Left colon (tissue), 2 donors: ENCODE data around the gene MRTFA. TPM values are rescaled to one million over a fixed set of nuclear protein-coding genes. Genes with fewer than 3 reads are reported as not detected.

Source experiments
- ATAC-seq: fragments of 200-7000 bp; cut with Tn5 transposase; one replicate; pipeline ENCODE4 v1.9.1; 2020; ENCODE audit warnings: mild to moderate bottlenecking, moderate library complexity
- DNase-seq, 2 donors: peaks; one replicate each; pipeline ENCODE4 v3.0.0-alpha.2; 2020
- intact Hi-C, 2 donors: fragments of 100-400 bp; cut with DNase I in 1 of 2; cut with micrococcal nuclease in 1 of 2; formaldehyde crosslinking; loops; one replicate each; pipeline versions ENCODE4 v1.11.2 to v1.14.0; 2022; cut with DNase I, micrococcal nuclease
- total RNA-seq, 2 donors: library from RNA; stranded (reverse); fragmentation: NEBNext Ultra II Directional; extraction: Animal tissue kit (Norgen Biotek cat#: 25700); gene quantifications; one replicate each; pipeline ENCODE4 v1.2.1, GENCODE V29; 2021
- donor health status: DM: no; HTN: no; CAD: no.
- donor health status: DM: yes; HTN: yes; CAD: no.

Gene MRTFA
- total RNA-seq, 2 donors from 2014 or later: 42.1 to 44.4 TPM

DNA sequence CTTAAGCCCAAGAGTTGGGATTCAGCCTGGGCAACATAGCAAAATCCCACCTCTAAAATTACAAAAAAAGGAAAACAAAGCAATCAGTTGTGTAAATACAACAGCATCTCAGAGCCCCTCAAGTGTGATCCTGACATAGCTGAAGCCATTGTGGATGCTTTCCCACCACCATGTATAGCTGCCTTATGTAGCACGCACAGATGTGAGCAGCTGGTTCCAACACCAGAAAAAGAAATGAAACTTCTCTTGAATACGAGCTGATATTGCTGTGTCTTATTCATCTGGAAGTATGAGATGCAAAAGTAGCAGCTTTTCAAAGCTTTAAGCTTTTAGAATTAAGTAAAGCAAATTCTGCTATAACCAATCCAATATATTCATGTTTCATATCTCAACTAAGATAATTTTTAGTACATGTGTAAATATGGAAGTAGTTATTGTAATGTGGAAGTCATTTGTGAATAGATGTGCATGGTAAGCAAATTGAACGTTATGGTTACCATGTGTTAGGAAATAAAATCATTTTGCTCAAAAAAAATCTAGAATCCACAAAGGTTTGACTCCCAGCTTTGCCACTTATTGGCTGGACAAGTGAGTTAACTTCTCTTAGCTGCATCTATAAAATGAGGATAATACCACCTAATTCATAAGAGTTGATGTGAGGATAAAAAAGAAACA, 203.0 kb downstream of the MRTFA start:
- ATAC-seq (no peak), DNase-seq (no peak)
- intact Hi-C loops: loop anchor here in 1 of 2 donors (10.0 kb wide), 1 partner anchor 51 kb away; no protein-coding TSS in a partner anchor

DNA sequence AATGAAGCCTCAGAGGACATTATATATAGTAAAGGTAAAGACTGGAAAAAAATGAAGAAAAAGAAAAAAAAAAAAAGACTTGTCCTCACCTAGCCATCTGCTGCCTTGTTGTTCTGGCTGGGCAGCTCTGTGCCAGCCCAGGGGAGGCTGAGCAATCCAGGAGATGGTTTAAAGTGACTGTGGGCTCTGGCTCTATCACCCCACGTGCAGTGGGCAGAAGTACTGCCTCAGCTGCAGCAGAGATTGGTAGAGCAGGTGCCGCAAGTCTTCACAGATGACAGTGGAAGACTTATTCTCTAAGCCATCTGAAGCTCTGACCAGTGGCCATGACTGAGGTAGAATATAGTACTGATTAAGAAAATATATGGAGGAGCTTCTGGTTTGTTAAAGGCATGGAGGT, 203.9 kb downstream of the MRTFA start:
- ATAC-seq (no peak), DNase-seq (no peak)
- intact Hi-C loops: loop anchor here in 1 of 2 donors (10.0 kb wide), 1 partner anchor 52 kb away; no protein-coding TSS in a partner anchor

DNA sequence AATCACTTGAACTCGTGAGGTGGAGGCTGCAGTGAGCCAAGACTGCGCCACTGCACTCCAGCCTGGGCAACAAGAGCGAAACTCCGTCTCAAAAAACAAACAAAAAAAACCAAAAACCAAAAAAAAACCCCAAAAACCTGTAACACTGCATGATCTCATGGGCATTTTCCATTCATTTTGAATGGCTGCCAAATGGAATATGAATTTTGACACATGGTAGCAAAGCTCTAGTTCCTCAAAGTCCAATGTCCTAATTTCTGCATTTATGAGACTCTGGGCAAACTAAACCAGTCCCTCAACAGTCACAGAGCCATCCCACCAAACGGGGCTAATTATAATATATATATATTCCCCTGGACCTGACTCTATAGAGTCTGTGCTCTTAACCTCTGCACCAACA, 204.4 kb downstream of the MRTFA start:
- intact Hi-C loops: loop anchor here in 1 of 2 donors (10.0 kb wide), 1 partner anchor 53 kb away; no protein-coding TSS in a partner anchor
- ATAC-seq: peak; percentile 33
- DNase-seq: no peak

DNA sequence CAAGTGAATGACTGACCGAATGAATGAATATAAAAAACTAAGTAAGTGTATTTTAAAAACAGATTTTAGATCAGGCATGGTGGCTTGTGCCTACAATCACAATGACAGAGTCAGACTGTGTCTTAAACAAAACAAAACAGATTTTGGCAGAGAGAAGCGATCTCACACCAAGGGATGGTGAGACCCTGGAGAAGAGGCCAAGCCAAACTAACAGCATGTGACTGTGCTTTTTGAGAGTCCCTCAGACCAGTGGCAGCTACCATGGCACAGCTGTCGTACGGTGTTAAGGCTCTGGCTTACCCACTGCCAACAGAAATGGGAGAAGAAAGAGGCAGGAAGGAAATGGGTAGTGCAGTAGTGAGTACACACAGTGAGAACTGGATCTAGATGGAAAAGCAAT, 205.5 kb downstream of the MRTFA start:
- no peak for ATAC-seq
- intact Hi-C loops: loop anchor here in 1 of 2 donors (10.0 kb wide), 1 partner anchor 54 kb away; no protein-coding TSS in a partner anchor
- no peak for DNase-seq

GRCh38 chr22:40429481-40429880, 207.0 kb downstream of the MRTFA start:
- intact Hi-C loops: no loop called here
- no peak for DNase-seq
- ATAC-seq: no peak

DNA sequence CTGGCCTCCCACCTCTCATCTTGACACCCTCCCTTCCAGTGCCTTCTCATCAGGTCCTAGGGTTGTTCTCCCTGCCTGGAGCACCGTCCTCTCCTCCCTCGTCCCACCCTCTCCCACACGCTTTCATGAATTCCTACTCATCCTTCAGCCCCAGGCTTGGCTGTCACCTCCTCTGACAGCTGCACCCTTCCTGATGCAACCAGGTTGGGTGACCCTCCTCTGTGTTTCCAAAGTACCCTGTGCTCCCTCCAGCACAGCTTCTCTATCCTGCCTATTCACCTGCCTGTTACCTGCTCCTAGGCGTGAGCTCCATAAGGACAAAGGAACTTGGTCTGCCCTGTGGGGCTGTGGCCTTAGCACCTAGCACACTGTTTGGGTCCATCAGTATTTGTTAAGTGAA, 207.7 kb downstream of the MRTFA start:
- ATAC-seq (no peak), DNase-seq (no peak)
- intact Hi-C loops: no loop called here

- ATAC-seq (peak; percentile 15), DNase-seq (no peak)
- intact Hi-C loops: no loop called here
These were observed 209.8 kb downstream of the MRTFA start for GRCh38 chr22:40426594-40427333.

DNA sequence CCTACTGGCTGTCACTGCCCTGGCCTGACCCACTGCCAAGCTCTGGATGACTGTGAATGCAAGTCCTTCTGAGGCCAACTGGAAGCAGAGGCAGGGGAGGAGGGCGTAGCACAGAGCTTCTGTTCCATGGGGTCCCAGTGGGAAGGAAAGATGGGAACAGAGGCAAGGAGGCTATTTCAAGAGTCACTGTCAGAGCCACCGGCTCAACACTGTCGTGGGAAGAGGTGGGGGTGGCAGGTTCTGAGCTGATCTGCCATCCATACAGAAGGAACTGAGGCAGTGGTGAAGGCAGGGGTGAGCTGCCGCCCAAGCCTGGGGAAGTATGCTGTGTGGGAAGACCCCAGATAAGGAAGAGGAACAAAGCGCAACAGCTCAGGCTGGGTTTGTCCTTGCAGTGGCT, 211.4 kb downstream of the MRTFA start:
- DNase-seq (no peak), ATAC-seq (no peak)
- intact Hi-C loops: no loop called here

DNA sequence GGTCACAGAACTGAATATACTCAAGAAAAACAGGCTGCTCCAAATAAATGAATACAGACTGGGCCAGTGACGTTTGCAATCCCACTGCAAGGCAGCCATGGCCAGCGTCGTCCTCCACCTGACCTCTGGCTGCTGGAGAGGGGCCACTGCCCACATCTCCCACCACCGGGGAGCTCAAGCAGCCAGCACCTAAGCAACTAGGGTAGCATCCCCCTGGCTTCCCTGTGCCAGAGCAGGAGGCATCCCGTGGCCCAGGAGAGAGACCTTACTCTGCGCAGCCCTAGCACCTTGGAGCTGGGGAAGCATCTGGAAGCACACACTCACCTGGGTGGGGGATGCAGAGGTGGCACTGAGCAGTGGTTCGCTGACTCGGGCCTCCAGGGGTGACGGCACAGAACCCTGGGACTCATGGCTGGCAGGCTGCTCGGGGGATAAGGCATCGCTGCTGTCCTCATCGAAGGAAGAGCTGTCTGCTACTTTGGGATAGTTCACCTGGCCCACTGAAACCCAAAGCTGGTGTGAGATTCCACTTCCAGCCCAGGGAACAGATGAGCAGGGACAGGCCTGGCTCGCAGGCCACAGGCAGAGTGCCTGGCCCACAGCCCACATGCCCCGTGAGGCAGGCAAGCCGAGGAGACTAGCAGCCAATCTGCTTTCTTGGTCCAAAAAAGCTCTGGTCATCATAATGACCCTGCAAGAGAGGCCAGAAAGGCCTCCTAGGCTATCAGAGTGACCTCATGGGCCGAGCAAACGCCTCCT, 212.5 kb downstream of the MRTFA start:
- ATAC-seq: no peak

DNA sequence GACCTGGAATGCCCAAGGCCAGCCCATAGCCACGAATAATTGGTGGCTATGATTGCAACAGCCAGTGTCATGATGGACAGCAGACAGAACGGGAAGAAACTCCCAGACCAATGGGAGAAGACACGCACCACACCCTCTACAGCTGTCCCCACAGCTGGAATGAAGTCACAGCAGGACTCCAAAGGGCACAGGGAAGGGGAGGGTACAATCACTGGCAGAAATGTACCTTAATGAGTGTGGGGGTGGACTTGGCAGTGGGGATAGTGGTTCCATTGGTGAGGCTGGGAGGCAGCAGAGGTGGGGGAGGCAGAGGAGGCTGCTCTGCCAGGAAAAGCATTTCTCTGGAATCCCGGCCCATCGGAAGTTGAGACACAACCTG, 213.2 kb downstream of the MRTFA start:
- ATAC-seq (peak; percentile 28), DNase-seq (no peak)
- intact Hi-C loops: no loop called here

More for the DNA sequence above, 212.5 kb downstream of the MRTFA start:
- no peak for DNase-seq
- intact Hi-C loops: no loop called here

- ATAC-seq: peak; percentile 7
- DNase-seq: no peak
- intact Hi-C loops: no loop called here
These were observed 213.8 kb downstream of the MRTFA start for GRCh38 chr22:40422558-40423309.

GRCh38 chr22:40421941-40422340, 214.6 kb downstream of the MRTFA start:
- intact Hi-C loops: no loop called here

DNA sequence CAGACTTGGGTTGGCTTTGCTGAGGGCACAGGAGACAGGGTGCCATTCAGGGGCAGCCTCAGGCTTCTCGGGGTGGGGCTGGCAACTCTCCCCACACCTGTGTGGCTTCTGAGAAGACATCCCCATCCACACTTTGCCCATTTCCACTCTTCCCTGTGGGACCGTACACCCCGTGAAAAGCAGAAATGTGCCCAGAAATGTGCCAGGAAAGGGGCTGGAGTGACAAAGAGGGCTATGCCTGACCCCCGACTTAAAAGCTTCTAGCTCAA, 215.5 kb downstream of the MRTFA start:
- ATAC-seq (no peak), DNase-seq (no peak)
- intact Hi-C loops: no loop called here

More at GRCh38 chr22:40421941-40422340, 214.6 kb downstream of the MRTFA start:
- no peak for DNase-seq
- no peak for ATAC-seq

DNA sequence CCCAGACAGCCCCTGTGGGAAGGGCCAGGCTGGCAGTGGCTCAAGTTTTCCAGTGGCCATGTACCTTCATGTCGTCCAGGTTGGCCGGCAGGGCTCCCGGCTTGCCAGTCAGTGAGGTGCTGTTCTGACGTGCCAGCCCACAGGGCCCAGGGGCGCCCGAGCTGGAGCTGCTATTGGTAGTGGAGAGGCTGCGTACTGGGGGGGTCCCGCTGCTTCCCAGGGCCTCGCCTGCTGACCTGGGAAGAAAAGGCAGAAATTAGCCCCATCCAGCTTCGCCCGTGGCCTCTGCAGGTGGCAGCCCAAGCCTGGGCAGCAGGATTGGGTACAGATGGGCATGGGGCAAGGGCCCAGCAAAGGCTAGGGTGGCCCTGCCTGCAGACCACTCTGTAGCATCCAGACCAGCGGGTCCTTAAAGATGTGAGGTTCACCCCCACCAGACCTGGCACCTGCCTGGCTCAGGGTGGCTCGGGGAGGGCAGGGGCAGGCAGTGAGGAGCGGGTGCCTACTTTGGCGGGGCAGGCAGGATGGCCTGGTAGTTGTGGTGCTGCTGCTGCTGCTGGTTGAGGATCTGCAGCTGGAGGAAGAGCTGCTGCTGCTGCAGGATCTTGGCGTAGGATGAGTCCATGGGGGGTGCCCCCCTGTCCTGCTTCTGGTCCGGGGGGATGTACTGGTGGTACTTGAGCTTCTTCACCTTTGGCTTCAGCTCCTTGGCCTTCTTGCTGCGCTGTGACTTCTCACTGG, 216.0 kb downstream of the MRTFA start:
- intact Hi-C loops: no loop called here
- no peak for DNase-seq
- no peak for ATAC-seq

GRCh38 chr22:40419718-40420117, 216.8 kb downstream of the MRTFA start:
- intact Hi-C loops: no loop called here
- DNase-seq (no peak), ATAC-seq (no peak)

GRCh38 chr22:40418366-40419201, 217.9 kb downstream of the MRTFA start:
- intact Hi-C loops: no loop called here
- peak in 1 of 2 donors; percentile 40 for DNase-seq
- ATAC-seq: no peak

GRCh38 chr22:40417881-40418280, 218.6 kb downstream of the MRTFA start:
- no peak for ATAC-seq
- no peak for DNase-seq
- intact Hi-C loops: no loop called here

GRCh38 chr22:40417041-40417440, 219.5 kb downstream of the MRTFA start:
- no peak for ATAC-seq

More at GRCh38 chr22:40417041-40417440, 219.5 kb downstream of the MRTFA start:
- intact Hi-C loops: no loop called here
- no peak for DNase-seq
